ENCODE data around the gene GLIPR2.

DNA sequence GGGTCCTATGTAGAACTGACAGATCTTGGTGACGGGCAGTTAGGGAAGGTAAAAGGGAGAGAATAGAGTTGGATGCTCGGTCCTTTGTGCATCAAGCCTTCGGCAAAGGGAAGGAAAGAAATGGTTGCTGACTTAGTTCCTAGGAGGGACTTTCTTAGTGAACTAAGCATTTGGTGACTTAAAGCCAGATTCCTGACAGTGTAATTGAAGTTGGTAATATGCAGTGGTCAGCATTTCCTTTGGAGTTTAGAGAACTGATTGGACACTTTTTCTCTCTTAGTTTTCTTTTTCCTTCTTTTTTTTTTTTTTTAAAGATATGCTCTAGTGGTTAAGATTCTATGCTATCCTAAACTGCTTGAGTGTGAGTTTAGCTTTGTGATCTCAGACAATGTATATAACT is 56.5 kb downstream of the GLIPR2 start:
- TF ChIP-seq, protein P1, sequence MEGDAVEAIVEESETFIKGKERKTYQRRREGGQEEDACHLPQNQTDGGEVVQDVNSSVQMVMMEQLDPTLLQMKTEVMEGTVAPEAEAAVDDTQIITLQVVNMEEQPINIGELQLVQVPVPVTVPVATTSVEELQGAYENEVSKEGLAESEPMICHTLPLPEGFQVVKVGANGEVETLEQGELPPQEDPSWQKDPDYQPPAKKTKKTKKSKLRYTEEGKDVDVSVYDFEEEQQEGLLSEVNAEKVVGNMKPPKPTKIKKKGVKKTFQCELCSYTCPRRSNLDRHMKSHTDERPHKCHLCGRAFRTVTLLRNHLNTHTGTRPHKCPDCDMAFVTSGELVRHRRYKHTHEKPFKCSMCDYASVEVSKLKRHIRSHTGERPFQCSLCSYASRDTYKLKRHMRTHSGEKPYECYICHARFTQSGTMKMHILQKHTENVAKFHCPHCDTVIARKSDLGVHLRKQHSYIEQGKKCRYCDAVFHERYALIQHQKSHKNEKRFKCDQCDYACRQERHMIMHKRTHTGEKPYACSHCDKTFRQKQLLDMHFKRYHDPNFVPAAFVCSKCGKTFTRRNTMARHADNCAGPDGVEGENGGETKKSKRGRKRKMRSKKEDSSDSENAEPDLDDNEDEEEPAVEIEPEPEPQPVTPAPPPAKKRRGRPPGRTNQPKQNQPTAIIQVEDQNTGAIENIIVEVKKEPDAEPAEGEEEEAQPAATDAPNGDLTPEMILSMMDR (IDR thresholded peaks at IDR 0.05; ENCODE audit: low read depth, low read length) = no peak
- TF ChIP-seq EZH2phosphoT487 (IDR thresholded peaks at IDR 0.05; ENCODE audit: low read depth) = no peak
